ENCODE data around the gene KIAA0513. TPM values are rescaled to one million over a fixed set of nuclear protein-coding genes. Genes with fewer than 3 reads are reported as not detected.

Gene KIAA0513
- total and polyA plus RNA-seq, 2 of the 13 experiments (the other 11 are each of a cell fraction or from before 2014, with no cell fraction given): 1.8 TPM

- FAIRE-seq (no peak), ATAC-seq (no peak), DNase-seq (ENCODE audit: low spot score) (no peak)
- WGBS (ENCODE audit: low lambda C conversion rate): 59% methylated on average over 9 of the region's 9 CpGs
- Histone ChIP-seq H3K9me3 (ENCODE audit: low read length) (no peaks in the 10 kb centered on the region), H3K4me2 (ENCODE audit: low read depth, low read length) (no peak overlapping the region; the same call in 1 of the 2 replicates), H2AFZ (ENCODE audit: low read length) (no peak overlapping the region), H4K20me1 (ENCODE audit: insufficient read depth, low read length) (no peaks in the 10 kb centered on the region), H3K27me3 (ENCODE audit: control insufficient read depth in 1 of 2, insufficient read depth in 2 of 2, low read length in 2 of 2) (peaks cover 13 to 52% of the 10 kb centered on the region in 2 experiments; a peak in 4 of 5 replicates), H3K9ac (ENCODE audit: insufficient read depth, low read depth, low read length) (no peak overlapping the region), H3K79me2 (ENCODE audit: insufficient read depth, low read length) (no peaks in the 10 kb centered on the region), H3K4me3 (replicated peaks in 1 of 3; ENCODE audit: insufficient read depth in 1 of 3, low read depth in 2 of 3, low read length in 3 of 3) (no peak overlapping the region), H3K4me1 (ENCODE audit: insufficient read depth, low read length) (peaks cover 33% of the 10 kb centered on the region), H3K36me3 (replicated peaks in 1 of 2; ENCODE audit: control insufficient read depth in 1 of 2, insufficient read depth in 2 of 2, low read length in 2 of 2) (no peaks in the 10 kb centered on the region), H3K27ac (ENCODE audit: extremely low read length, insufficient read depth, low read length) (no peak overlapping the region)
- CTCF ChIA-PET (ENCODE audit: low intra/inter-chr PET ratio, low total read pairs): no interaction called here
- POLR2A ChIA-PET: interaction anchor here (1.3 to 2.5 kb wide), 3 partner anchors 9 to 32 kb away, joined by 3 to 12 read pairs (median 4); no protein-coding TSS in a partner anchor
- in situ Hi-C loops (cut with HindIII; ENCODE audit: extremely low pct_ligation_motif_present, low pct_unique_long_range_greater_than_20kb): loop anchor here (10.0 kb wide), 1 partner anchor 97 kb away; no protein-coding TSS in a partner anchor
- BruUV-seq (replicated peaks): no TSS peak
- intact Hi-C loops (cut with micrococcal nuclease; ENCODE audit: unreplicated experiment): no loop called here
- TF ChIP-seq KDM1A (CRISPR knock-in tag; IDR thresholded peaks at IDR 0.05) (peak; percentile 31; the same call in 1 of the 2 replicates), ZNF704 (CRISPR knock-in tag; IDR thresholded peaks at IDR 0.05; ENCODE audit: borderline replicate concordance) (no peak), RFX1 (IDR thresholded peaks at IDR 0.05) (no peak), MTA1 (CRISPR knock-in tag; IDR thresholded peaks at IDR 0.05; ENCODE audit: borderline replicate concordance) (0 out of 2 replicates have a peak, but pooled peaks have one; percentile 11), NR2F6 (IDR thresholded peaks at IDR 0.05) (0 out of 2 replicates have a peak, but pooled peaks have one; percentile 21), NR2F6 (CRISPR knock-in tag; IDR thresholded peaks at IDR 0.05) (peak; percentile 58), RXRA (CRISPR knock-in tag; IDR thresholded peaks at IDR 0.05) (peak; percentile 22; the same call in 1 of the 2 replicates), ZBTB43 (CRISPR knock-in tag; conservative IDR thresholded peaks at IDR 0.05) (no peak), ZNF768 (CRISPR knock-in tag; IDR thresholded peaks at IDR 0.05) (peak; percentile 27), ZNF572 (CRISPR knock-in tag; IDR thresholded peaks at IDR 0.05) (0 out of 2 replicates have a peak, but pooled peaks have one; percentile 23), RARA (CRISPR knock-in tag; IDR thresholded peaks at IDR 0.05) (peak; percentile 56), LCORL (IDR thresholded peaks at IDR 0.05) (no peak), LCORL (CRISPR knock-in tag; IDR thresholded peaks at IDR 0.05) (0 out of 2 replicates have a peak, but pooled peaks have one; percentile 20), NR2F1 (CRISPR knock-in tag; IDR thresholded peaks at IDR 0.05) (peak in 1 of 2 experiments; percentile 44; a peak in 2 of 4 replicates), HIVEP1 (CRISPR knock-in tag; IDR thresholded peaks at IDR 0.05) (0 out of 2 replicates have a peak, but pooled peaks have one; percentile 1), TRIM24 (CRISPR knock-in tag; IDR thresholded peaks at IDR 0.05) (no peak), SAP130 (CRISPR knock-in tag; IDR thresholded peaks at IDR 0.05; ENCODE audit: low read depth) (peak; percentile 18; the same call in 1 of the 2 replicates), HDAC1 (CRISPR knock-in tag; IDR thresholded peaks at IDR 0.05) (0 out of 2 replicates have a peak, but pooled peaks have one; percentile 8), CEBPG (CRISPR knock-in tag; IDR thresholded peaks at IDR 0.05) (no peak), ZNF629 (CRISPR knock-in tag; conservative IDR thresholded peaks at IDR 0.05) (peak; percentile 92), ZMYM3 (CRISPR knock-in tag; IDR thresholded peaks at IDR 0.05) (peak; percentile 54)
- TF ChIP-seq, protein P1, sequence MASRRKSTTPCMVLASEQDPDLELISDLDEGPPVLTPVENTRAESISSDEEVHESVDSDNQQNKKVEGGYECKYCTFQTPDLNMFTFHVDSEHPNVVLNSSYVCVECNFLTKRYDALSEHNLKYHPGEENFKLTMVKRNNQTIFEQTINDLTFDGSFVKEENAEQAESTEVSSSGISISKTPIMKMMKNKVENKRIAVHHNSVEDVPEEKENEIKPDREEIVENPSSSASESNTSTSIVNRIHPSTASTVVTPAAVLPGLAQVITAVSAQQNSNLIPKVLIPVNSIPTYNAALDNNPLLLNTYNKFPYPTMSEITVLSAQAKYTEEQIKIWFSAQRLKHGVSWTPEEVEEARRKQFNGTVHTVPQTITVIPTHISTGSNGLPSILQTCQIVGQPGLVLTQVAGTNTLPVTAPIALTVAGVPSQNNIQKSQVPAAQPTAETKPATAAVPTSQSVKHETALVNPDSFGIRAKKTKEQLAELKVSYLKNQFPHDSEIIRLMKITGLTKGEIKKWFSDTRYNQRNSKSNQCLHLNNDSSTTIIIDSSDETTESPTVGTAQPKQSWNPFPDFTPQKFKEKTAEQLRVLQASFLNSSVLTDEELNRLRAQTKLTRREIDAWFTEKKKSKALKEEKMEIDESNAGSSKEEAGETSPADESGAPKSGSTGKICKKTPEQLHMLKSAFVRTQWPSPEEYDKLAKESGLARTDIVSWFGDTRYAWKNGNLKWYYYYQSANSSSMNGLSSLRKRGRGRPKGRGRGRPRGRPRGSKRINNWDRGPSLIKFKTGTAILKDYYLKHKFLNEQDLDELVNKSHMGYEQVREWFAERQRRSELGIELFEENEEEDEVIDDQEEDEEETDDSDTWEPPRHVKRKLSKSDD (CRISPR knock-in tag; IDR thresholded peaks at IDR 0.05; ENCODE audit: low read depth): peak; percentile 31; the same call in 1 of the 2 replicates
Measured at GRCh38 chr16:85128079-85128837, 100.7 kb downstream of the KIAA0513 start.

All from HepG2 (cell line).